AG04450 (cell line): Measurements from ENCODE around the gene DHX38. TPM values are rescaled to one million over a fixed set of nuclear protein-coding genes. Genes with fewer than 3 reads are reported as not detected.

Experiments
- CTCF ChIA-PET: fragments of 300-600, 350-600 bp; formaldehyde crosslinking; extraction: SDS; loops from one replicate; lab custom pipeline; 2022; ENCODE audit warnings: antibody characterized with exemption, inconsistent platforms; lab: Charles Lee
- POLR2A ChIA-PET: fragments of 350-600 bp; formaldehyde crosslinking; extraction: SDS; loops from one replicate; lab custom pipeline; 2021; ENCODE audit warnings: antibody characterized with exemption, inconsistent platforms; lab: Yijun Ruan, JAX
- DNase-seq: peaks from one replicate; pipeline ENCODE4 v3.0.0-alpha.2; 2011; ENCODE audit warnings: low read depth, low spot score
- H3K27ac ChIP-seq: one replicate; pipeline ENCODE4 v1.5.1; 2012; ENCODE audit warnings: low read depth, low read length, control low read depth
- H3K27me3 ChIP-seq: one replicate; pipeline ENCODE4 v1.6.0; 2012; ENCODE audit warnings: low read length; ENCODE audit not compliant: control insufficient read depth, insufficient read depth
- H3K4me3 ChIP-seq: 2 replicates; pipeline ENCODE4 v1.5.1; 2011; ENCODE audit warnings: mild to moderate bottlenecking, low read depth, low read length, control low read depth
- H3K9me3 ChIP-seq: 2 replicates; pipeline ENCODE4 v1.5.1; 2012; ENCODE audit warnings: low read length; ENCODE audit not compliant: control insufficient read depth, insufficient read depth
- polyA plus RNA-seq: library from polyadenylated mRNA; depleted of rRNA; stranded (reverse); fragments of >200 nt; gene quantifications from 2 replicates; pipeline ENCODE4 v1.2.3, GENCODE V29; 2011
- TF ChIP-seq, protein P1 (sequence below): IDR thresholded peaks from 2 replicates; pipeline ENCODE4 v1.5.1; 2011; ENCODE audit warnings: low read depth, low read length, control low read depth, inconsistent platforms

Gene DHX38
- polyA plus RNA-seq, 1 experiment = 26.8 TPM

DNA sequence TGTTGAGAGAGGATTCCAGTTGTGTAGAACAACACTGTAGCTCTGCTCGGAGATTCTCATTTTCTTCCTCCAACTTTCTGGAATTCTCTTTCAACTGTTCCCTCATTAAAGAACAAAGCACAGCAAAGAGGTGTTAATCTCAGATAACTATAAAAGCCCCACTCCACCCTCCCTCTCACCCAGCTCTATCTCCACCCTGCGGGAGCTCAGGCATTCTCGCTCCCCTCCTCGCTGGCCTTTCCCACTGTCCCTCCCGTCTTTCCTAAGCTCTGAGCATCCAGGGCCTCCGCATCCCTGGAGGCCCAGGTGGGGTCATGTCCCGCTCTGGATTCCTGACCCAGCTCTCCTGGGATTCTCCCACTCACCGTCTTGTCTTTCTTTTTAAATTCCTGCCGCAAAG lies 35.1 kb downstream of the DHX38 start:
- Histone ChIP-seq H3K4me3 (no peak overlapping the region), H3K9me3 (no peaks in the 10 kb centered on the region), H3K27ac (no peak overlapping the region), H3K27me3 (peaks cover 8% of the 10 kb centered on the region)
- POLR2A ChIA-PET = no interaction called here
- CTCF ChIA-PET = interaction anchor here (1.4 to 1.8 kb wide), 2 partner anchors 22 to 1750 kb away, joined by 3 to 7 read pairs; no protein-coding TSS in a partner anchor
- no peak for DNase-seq
- TF ChIP-seq, protein P1, sequence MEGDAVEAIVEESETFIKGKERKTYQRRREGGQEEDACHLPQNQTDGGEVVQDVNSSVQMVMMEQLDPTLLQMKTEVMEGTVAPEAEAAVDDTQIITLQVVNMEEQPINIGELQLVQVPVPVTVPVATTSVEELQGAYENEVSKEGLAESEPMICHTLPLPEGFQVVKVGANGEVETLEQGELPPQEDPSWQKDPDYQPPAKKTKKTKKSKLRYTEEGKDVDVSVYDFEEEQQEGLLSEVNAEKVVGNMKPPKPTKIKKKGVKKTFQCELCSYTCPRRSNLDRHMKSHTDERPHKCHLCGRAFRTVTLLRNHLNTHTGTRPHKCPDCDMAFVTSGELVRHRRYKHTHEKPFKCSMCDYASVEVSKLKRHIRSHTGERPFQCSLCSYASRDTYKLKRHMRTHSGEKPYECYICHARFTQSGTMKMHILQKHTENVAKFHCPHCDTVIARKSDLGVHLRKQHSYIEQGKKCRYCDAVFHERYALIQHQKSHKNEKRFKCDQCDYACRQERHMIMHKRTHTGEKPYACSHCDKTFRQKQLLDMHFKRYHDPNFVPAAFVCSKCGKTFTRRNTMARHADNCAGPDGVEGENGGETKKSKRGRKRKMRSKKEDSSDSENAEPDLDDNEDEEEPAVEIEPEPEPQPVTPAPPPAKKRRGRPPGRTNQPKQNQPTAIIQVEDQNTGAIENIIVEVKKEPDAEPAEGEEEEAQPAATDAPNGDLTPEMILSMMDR = no peak

DNA sequence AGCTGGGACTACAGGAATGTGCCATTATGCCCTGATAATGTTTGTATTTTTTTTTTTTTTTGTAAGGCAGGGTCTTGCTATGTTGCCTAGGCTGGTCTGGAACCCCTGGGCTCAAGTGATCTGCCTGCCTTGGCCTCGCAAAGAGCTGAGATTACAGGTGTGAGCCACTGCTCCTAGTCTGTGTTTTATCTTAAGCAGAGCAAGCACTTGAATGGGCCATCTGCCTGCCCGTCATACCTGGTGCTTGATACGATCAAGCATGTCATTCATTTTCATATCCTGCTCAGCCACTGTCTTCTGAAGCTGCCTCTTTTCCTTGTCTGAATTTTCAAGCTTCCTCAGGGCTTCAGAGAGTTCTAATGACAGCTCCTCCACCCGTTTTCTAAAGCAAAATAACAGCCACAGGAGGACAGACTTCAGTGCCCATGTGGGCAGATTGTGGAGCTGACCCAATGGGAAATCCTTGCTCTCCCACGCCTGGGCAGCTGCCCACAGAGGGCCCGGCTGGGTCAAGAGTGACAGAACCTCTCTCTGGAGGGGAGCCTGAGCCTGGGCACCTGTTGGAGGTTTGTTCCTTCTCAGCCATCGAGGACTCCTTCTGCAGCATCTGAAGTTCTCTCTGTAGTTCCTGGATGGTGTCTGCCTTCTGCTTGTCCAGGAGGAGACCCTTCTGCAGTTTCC lies 36.5 kb downstream of the DHX38 start:
- TF ChIP-seq, protein P1 = no peak
- Histone ChIP-seq H3K27ac (no peak overlapping the region), H3K4me3 (no peak overlapping the region), H3K27me3 (peaks cover 8% of the 10 kb centered on the region), H3K9me3 (no peaks in the 10 kb centered on the region)
- CTCF ChIA-PET = interaction anchor here (1.4 kb wide), 1 partner anchor 21 kb away, joined by 3 read pairs; no protein-coding TSS in a partner anchor
- DNase-seq = no peak
- POLR2A ChIA-PET = no interaction called here

DNA sequence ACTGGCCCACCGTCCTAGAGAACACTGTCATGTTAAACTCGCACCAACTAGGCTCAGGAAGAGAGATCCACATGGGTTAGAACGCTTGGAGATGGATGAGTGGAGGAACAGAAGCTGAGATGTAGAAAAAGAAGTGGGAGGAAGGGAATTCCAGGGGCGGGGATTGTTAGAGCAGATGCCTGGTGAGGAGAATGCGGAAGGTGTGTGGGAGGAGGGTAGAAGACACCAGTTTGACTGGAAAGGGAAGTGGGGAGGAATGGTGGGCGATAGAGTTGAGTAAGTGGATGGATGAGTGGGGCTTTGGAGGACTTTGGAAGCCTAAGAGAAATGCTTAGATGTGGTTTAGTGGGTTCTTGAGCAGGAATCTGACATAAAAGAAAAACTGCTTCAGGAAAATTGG lies 37.4 kb downstream of the DHX38 start:
- no peak for DNase-seq
- peaks cover 8% of the 10 kb centered on the region for H3K27me3 ChIP-seq
- H3K4me3 ChIP-seq = no peak overlapping the region
- TF ChIP-seq, protein P1 = no peak
- H3K9me3 ChIP-seq = no peaks in the 10 kb centered on the region
- ChIA-PET POLR2A (no interaction called here), CTCF (no interaction called here)
- no peak overlapping the region for H3K27ac ChIP-seq

DNA sequence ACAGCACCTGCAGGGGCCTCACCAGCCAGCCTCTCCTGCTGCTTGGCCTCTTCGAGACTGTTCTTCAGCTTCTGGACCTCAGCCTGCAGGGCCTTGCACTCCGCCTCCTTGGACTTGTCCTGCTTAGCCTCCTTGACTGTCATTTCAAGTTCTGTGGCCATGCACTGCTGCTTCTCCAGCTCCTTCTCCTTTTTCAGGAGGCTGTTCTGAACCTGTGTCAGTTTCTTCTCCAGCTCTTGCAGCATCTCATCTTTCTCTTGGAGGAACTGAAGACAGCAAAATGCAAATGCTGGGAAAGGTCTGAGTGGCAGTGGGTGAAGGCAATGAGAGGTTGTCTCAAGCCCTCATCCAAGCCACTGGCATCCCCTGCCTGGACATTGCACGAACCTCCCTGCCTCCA lies 39.1 kb downstream of the DHX38 start:
- TF ChIP-seq, protein P1 = no peak
- DNase-seq = no peak
- CTCF ChIA-PET = no interaction called here
- POLR2A ChIA-PET = no interaction called here
- H3K9me3 ChIP-seq = no peaks in the 10 kb centered on the region
- H3K27ac ChIP-seq = no peak overlapping the region
- peaks cover 8% of the 10 kb centered on the region for H3K27me3 ChIP-seq
- H3K4me3 ChIP-seq = no peak overlapping the region

DNA sequence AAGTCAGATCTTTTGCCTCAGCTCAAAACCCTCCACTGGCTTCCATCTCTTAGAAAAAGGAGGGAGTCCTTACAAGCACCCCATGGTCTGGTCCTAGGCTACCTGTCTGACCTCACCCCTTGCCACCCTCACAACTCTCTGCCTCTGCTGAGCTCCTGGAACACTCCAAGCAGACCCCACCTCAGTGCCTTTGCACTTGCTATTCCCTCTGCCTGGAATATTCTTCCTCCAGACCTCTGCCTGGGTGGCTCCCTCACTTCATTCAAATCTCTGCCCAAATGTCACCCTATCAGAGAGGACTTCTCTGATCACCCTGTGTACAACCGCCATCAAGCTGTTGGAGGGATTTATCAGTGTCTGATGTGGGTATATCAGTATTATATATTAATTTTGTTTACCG lies 40.9 kb downstream of the DHX38 start:
- CTCF ChIA-PET = interaction anchor here (3.1 kb wide), 1 partner anchor 9 kb away, joined by 12 read pairs; no protein-coding TSS in a partner anchor
- no peak for DNase-seq
- Histone ChIP-seq H3K4me3 (no peak overlapping the region), H3K9me3 (no peaks in the 10 kb centered on the region), H3K27ac (no peak overlapping the region), H3K27me3 (no peaks in the 10 kb centered on the region)
- POLR2A ChIA-PET = no interaction called here
- TF ChIP-seq, protein P1 = no peak
